A549 (cell line): Measurements from ENCODE around the gene PTGFRN.

Source experiments
- CTCF ChIP-seq: fragments of >200 bp; sonication (Bioruptor Twin); formaldehyde crosslinking; IDR thresholded peaks from 3 replicates; pipeline ENCODE4 v1.5.1; 2016
- EHMT2 ChIP-seq: fragments of 200-600 bp; sonication (generic); IDR thresholded peaks from 2 replicates; pipeline ENCODE4 v1.6.1; 2016; ENCODE audit warnings: antibody characterized with exemption, low read depth, mild to moderate bottlenecking, moderate library complexity
- ELK1 ChIP-seq: fragments of 150-350 bp; IDR thresholded peaks from 2 replicates; pipeline ENCODE4 v1.6.1; 2014; ENCODE audit warnings: low read depth, mild to moderate bottlenecking, low read length
- ESRRA ChIP-seq: fragments of 150-350 bp; IDR thresholded peaks from 2 replicates; pipeline ENCODE4 v1.6.1; 2014; ENCODE audit warnings: mild to moderate bottlenecking, low read length, borderline replicate concordance
- HDAC2 ChIP-seq: fragments of 200-600 bp; sonication (generic); IDR thresholded peaks from 2 replicates; pipeline ENCODE4 v1.6.1; 2016
- HEYL ChIP-seq: fragments of 250-450 bp; sonication (Bioruptor Pico); IDR thresholded peaks from 2 replicates; pipeline ENCODE4 v1.8.0; 2021; ENCODE audit warnings: mild to moderate bottlenecking, moderate library complexity
- NPAS2 ChIP-seq: fragments of 250-450 bp; sonication (Bioruptor Pico); IDR thresholded peaks from 2 replicates; pipeline ENCODE4 v1.8.0; 2022; ENCODE audit warnings: mild to moderate bottlenecking, moderate library complexity, borderline replicate concordance
- POLR2A ChIP-seq: IDR thresholded peaks from 2 replicates; pipeline ENCODE4 v1.6.1; 2012; ENCODE audit warnings: mild to moderate bottlenecking, low read length
- RCOR1 ChIP-seq: fragments of 150-350 bp; IDR thresholded peaks from 2 replicates; pipeline ENCODE4 v1.6.1; 2014; ENCODE audit warnings: antibody characterized with exemption, low read length, low read depth
- REST ChIP-seq: fragments of 200-600 bp; sonication (generic); IDR thresholded peaks from 2 replicates; pipeline ENCODE4 v1.6.1; 2016; ENCODE audit warnings: antibody characterized with exemption, mild to moderate bottlenecking, moderate library complexity
- ZC3H11A ChIP-seq: fragments of 450-650 bp; IDR thresholded peaks from 2 replicates; pipeline ENCODE4 v1.6.1; 2014; ENCODE audit warnings: antibody characterized with exemption, mild to moderate bottlenecking

GRCh38 chr1:117038236-117038635 lies 128.5 kb downstream of the PTGFRN start:
- no peak for TF ChIP-seq RCOR1
- TF ChIP-seq CTCF, result no peak
- TF ChIP-seq POLR2A, result no peak
- TF ChIP-seq EHMT2, result no peak
- no peak for TF ChIP-seq HDAC2
- TF ChIP-seq ELK1, result no peak
- TF ChIP-seq NPAS2 (CRISPR knock-in tag), result no peak
- no peak for TF ChIP-seq ESRRA
- no peak for TF ChIP-seq HEYL (CRISPR knock-in tag)
- no peak for TF ChIP-seq REST
- TF ChIP-seq ZC3H11A, result no peak
